ENCODE measurements around the gene SARS2.
"Not testable (repeated sequence)": the region's sequence is repeated elsewhere in the genome, so short reads cannot be mapped to it uniquely, and the experiment has no call there.

Gene SARS2

DNA sequence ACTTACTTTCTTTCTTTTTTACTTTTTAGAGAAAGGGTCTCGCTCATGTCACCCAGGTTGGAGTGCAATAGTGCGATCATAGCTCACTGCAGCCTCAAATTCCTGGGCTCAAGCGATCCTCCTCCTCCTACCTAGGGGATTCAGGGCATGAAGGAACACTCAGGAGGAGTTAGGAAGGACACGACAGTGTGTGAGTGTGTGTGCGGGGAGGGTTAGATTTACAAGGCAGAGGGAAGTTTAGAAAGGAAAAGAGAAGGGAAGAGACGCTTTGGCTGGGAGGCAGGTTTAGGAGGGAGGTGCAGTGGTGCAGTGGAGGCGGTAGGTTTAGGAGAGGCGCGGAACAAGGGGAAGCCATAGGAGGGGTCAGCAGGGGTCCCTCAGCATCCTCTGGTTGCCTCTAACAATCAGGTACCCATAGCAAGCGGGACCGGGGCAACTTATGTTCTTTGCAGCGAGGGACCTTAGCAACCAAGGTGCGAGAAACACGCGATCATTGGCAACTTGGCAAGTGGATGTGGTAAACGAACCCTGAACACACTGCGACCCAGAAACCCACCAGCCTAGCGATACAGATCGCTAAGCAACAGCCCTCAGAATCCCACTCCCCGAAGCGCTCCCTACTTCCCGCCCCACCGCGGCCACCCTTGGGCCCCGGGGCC, 31.6 kb downstream of the SARS2 start:
- DNase-seq, result peak in 4 of 58 donors; percentile 32 to 51 (median 40)

DNA sequence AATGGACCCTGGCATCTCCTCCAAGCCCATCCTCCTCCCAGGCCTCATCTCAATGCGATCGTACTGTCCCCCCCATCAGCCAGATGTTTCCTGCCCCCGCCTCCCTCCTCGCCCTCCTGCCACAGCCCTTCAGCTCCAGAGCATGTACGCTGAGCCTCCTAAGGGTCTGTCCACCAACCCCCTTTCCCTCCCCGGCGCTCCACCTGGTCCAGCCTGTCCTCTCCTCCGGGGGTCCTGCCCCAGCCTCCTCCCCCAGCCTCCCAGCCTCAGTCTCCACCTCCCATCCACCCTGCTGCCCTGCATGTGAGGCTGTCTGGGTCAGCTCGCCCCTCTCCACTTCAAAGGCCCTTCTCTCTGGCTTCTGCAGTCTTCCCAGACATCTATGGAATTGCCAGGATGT, 35.6 kb downstream of the SARS2 start:
- no peak for DNase-seq

DNA sequence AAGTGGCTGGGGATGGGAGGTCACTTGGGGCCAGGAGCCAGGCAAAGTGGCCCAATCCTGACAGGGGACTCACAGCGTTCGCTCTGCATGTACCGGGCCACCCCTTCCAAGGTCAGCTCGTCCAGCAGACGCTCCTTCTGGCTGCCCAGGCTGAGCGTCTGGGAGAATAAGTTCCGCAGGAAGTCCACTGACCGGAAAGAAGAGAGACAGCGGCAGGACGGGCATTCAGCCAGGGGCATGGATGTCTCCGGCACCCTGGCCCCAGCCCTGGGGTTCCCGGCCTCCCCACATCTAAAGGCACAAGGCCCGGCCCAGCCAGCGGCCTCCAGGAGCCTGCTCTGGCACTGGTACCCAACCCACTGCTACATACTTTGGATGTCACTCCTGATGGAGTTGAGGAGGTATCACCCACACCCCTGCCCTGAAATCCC, 37.2 kb downstream of the SARS2 start:
- peak in 3 of 58 donors; percentile 6 to 15 (median 15) for DNase-seq

DNA sequence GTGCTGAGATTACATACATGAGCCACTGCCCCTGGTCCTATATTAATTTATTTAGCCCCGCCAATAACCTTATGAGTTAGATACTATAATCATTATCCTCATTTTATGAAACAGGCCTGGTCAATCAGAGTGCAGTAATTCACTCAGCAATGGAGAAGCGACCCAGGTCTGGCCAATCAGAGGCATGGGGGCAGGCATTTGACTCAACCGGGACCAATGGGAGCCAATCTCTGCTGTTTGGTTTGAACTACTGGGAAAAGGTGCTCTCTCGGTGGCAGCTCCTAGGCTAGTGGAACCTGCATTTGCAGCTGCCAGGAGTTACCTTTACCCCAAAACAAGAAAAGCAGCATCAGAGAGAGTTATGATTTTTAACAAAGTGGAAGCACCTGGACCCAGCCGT, 37.7 kb downstream of the SARS2 start:
- DNase-seq, result no peak

DNA sequence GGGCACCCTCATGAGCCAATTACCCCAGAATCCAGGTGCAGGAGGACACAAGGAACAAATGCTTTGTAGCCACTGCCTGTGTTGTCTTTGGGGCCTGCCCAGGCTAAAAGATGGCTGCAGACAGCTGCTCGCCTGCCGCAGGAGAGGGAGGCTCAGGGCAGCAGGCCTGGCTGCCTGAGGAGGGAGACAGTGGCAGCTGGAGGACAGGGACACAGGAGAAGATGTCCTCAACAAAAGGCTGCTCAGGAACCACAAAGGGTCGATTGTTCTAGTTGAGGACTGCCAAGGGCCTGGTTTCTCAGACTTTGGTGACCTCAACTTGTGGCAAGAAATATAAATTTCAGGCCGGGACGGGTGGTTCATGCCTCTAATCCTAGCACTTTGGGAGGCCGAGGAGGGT, 38.8 kb downstream of the SARS2 start:
- peak in 29 of 58 donors; percentile 4 to 78 (median 38) for DNase-seq

DNA sequence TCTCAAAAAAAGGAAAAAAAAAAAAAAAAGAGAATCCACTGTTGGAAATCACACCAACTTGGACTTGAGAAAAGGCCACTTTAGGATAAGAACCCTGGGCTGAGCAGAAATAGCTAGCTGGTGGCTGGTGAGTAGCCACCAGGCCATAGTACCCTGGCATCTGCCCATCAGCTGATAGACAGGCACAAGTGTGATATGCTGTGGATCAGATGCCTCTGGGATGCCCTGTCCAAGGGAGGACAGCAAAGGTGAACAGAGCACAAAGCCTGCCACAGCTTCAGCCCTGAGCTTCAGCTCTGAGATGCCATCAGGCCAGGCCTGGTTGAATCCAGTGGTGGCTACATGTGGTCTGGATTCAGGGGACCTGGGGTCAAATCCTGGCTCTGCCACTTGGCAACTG, 39.9 kb downstream of the SARS2 start:
- DNase-seq, result no peak

DNA sequence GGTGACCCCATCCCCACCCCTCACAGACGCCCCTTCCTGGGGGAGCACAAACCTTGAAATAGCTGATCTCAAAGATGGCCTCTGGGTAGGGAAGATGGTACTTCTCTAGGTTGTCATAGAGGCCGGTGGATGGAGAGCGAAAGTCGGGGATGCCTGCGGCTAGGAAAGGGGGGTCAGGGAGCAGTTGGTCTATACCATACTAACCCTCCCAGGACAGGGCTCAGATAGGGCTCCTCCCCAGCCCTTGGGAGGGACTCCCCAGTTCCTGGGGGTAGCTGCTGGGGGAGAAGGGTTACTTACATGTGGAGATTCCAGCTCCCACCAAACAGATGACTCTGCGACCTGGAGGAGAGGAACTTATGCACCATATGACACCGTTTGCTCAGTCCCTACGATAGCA, 40.8 kb downstream of the SARS2 start:
- DNase-seq, result no peak

DNA sequence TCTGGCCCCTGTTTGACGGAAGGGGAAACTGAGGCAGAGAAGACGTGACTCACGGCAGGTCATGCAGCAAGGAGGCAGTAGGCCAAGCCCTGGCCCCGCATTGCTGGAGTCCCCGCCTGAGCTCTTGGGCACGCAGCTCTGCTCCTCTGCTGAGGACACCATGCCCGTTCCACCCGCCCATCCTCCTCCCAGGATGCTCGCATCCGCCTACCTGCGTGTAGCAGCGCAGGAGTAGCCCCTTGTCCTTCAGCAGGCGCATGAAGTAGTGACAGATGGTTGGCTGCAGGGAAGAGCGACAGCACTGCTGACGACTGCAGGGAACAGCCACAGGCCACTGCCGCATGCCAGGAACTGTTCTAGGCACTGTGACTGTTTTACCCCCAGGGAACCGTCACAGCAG, 41.7 kb downstream of the SARS2 start:
- peak in 4 of 58 donors; percentile 14 to 48 (median 22) for DNase-seq

DNA sequence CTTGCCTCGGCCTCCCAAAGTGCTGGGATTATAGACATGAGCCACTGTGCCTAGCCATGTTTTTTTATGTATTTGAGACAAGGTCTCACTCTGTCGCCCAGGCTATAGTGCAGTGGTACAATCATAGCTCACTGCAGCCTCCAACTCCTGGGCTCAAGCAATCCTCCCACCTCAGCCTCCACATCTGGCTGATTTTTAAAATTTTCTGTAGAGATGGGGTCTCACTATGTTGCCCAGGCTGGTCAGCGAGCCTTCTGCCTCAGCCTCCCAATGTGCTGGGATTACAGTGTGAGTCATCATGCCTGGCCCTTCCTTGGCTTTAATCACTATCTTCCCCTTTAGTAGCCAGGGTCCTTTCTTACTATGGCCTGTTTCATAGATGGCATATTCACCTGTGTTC, 45.9 kb downstream of the SARS2 start:
- DNase-seq, result not testable (repeated sequence)

DNA sequence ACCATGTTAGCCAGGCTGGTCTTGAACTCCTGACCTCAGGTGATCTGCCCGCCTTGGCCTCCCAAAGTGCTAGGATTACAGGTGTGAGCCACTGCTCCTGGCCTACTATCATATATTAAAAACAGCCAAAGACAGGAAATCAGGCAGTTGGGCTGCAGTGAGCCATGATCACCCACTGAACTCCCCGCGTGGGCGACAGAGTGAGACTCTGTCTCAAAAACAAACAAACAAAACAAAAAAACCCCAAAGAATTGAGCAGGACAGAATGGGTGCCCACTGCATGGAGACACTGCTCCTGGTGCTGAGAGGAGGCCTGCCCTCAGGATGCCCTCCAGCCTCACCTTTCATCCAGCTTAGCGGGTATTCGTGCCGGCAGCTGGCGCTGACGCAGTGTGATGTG, 47.3 kb downstream of the SARS2 start:
- DNase-seq, result no peak

DNA sequence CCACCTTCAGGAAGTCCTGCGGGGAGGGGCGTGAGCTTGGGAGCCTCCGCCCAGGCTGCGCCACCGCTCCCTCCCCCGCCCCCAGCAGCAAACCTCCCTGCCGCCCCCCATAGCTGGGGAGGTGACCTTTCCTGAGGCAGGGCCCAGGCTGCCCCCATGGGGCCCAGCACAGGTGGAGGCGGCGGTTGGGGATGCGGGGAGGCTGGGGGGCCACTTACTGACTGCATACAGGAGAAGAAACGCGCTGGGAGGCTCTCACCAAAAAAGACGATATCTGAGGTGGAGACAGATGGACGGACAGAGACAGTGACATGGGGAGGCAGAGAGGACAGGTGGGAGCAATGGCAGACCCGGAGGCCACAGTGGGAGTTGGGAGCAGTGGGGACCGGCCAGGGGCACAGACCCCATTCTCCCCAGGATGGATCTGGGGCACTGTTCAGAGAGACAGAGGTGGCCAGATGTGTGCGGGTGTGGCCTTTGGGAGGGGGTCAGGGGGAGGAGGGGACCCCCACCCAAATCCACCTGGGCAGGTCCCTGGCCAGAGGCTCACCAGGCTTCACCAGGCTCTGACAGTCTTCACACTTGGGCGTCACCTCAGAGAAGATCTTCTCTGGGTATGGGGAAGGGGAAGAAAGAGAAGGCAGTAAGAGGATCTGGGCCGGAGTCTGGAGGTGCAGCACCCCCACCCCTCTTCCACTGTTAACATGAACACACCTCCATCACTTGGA, 49.5 kb downstream of the SARS2 start:
- no peak for DNase-seq

DNA sequence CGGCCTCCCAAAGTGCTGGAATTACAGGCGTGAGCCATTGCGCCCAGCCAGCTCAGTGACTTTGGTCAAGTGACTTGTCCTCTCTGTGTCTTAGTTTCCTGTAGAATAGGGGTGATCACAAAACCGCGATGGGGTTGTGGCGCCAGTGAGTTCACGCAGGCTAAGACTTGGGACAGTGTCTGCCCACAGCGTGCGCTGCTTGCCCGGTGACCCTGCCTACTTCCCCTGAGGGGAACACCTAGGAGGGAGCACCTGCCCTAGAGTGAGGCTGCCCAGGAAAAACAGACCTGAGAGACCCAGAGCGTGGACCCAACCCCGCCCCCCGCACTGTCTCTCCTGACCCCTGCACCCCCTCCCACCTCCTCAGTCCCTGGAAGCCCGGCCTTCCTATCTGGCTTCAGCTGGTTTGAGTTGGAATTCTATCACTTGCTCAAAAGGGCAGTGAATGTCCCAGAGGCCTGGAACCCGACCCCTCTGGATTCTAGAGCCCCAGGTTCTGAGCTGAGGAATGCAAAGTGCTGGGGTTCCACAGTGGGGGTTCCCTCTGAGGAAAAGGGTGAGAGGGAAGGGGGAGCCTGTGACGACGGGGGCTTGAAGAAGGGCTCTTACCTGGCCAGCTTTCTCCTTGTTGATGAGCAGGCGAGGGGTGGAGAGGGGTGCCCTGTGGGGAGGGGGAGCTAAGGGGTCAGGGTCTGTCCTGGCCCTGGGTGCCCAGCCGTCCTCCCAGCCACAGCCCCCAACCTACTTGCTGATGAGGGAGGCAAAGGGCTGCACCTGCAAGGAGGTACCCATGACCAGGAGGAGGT, 50.3 kb downstream of the SARS2 start:
- no peak for DNase-seq

DNA sequence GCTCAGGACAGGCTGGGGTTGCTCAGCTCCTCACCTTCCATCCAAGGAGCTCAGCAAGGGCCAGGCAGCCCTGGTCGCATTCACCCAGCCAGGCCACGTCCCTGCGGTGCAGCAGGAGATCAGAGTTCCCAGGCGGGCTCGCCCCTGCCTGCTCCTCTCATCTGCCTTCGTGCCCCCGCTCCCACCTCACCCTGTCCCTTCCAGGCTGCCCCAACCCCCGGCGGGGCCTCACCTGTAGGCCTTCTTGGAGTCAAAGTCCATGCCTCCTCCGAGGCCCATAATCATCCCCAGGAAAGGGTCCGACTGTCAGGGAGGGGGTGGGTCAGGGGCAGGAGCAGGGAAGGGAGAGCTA, 51.2 kb downstream of the SARS2 start:
- DNase-seq, result no peak

DNA sequence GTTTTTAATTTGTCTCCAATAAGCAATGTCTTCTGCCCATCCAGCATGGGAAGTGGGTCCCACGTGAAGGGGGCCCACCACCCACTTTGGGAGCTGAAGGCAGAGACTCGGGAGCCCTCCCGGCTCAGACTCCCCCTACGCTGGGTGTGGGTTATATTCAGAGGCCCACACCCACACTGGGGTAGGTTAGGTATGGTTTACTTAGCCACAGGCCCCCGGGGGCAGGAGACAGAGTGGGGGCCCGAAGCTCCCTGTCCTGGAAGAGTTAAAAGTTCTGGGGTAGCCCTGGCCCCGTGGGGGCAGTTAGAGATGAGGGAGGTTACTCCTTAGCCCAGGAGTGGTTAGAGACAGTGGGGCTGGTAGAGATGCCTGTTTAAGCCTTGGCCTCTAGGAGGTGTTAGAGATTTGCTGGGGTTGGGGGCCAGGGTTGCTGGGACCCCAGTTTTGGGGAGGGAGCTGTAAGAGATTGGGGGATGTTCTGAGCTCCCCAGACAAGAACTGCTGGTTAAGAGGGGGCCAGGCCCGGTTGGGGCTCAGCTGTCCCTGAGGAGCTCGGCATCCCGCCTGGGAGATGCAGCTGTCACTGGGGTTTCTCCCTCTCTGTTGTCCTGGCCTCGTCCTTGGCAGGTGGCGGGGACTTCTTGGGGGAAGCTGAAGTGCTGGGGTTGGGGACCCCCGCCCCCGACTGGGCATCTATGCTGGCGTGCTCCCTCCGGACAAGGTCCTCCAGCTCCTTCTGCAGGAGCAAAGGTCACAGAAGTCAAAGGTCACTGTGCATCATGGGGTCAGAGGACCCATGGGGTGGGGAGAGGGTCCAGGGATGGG, 51.8 kb downstream of the SARS2 start:
- no peak for DNase-seq

DNA sequence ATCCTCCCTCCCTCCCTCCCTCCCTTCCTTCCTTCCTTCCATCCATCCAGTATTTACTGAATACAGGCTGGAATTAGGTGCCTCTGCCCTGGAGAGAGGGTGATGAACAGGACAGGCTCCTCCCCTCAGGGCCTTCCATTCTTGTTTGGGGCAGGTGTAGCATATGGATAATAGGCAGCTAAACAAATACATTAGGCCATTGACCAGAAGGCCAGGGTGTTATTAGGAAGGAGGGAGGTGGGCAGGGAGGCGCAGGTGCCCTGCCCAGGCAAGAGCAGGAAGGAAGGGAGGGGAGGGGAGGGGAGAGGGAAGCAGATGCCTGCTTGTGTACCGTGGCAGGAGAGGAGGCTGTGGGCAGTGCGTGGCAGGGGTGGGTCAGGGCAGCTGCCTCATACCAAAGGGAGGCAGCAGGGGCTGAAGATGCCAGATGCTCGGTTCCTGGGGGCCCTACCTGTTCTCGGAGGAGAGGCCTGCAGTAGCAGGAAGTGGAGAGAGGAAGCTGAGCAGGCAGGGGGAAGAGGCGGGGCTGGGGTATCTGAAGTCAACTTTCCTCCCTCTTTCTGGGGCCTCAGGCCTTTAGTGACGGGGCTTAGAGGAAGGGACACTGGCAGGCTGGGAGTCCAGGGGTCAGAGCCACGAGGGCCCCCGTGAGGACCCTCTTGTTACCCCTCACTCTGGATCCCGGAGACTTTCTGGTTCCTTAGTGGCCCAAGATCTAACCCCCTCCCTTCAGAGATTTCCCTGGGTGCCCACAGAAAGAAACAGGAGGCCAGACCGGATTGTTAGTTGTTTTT, 52.6 kb downstream of the SARS2 start, which contains the start of gene RINL:
TSS of gene RINL (minus strand) at position 495 of the 794 bp plus-strand sequence. CDS start 1,533 bp downstream, outside the sequence.
- no peak for DNase-seq

DNA sequence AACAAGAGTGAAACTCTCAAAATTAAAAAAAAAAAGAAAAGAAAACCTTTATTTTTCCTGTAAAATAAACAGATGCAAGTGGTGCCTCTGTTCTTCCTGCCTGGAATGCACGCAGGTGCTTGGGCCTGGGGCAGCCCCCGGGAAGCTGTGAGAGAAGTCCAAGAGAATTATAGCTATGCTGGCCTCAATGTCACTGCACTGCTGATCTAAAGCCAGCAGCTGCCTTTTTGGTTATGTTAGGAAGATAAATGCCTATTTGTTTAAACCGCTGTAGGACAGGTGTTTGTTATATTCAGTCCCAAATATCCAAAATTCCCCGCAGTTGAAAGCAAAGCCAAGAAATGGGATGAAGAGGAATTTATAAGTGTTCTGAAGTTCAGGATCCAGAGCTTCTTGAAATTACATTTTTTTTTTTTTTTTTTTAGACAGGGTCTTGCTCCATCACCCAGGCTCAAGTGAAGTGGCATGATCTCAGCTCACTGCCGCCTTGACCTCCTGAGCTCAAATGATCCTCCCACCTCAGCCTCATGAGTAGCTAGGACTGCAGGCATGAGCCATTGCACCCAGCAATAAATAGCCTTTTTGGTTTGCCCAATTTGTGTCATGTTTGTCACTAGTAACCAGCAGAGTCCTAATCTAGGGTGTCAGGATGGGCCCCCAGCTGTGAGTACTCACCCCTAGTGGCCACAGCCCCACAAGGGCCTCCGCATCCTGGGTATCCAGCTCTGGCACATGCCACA, 54.7 kb downstream of the SARS2 start:
- DNase-seq, result no peak

DNA sequence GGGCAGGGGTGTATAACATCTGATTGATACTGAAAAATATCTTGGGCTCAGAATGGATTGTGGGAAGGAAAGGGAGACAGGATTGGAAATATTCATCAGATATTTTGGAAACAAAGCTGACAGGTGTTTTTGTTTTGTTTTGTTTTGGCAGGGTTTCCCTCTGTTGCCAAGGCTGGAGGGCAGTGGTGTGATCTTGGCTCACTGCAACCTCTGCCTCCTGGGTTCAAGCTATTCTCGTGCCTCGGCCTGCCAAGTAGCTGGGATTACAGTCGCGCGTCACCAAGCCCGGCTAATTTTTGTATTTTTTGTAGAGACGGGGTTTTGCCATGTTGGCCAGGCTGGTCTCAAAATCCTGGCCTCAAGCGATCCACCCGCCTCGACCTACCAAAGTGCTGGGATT, 57.2 kb downstream of the SARS2 start:
- DNase-seq, result not testable (repeated sequence)

DNA sequence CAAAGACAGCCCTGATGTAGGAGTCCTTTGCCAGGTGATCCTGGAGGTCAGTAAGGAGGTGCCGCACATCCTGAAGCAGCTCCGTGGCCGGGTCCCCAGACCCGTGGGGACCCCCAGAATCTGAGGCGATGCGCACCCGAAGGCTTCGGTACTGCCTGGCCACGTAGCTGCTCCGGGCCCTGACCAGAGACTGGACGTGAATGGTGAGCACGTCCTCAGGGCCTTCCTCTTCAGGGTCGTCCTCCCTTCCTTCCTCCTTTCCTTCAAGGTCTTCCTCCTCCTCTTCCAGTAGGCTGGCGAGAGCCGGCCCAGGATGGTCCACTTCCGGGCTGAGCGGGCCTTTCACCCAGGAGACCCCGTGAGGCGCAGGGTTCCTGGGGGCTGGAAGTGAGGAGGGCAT, 60.0 kb downstream of the SARS2 start:
- no peak for DNase-seq

DNA sequence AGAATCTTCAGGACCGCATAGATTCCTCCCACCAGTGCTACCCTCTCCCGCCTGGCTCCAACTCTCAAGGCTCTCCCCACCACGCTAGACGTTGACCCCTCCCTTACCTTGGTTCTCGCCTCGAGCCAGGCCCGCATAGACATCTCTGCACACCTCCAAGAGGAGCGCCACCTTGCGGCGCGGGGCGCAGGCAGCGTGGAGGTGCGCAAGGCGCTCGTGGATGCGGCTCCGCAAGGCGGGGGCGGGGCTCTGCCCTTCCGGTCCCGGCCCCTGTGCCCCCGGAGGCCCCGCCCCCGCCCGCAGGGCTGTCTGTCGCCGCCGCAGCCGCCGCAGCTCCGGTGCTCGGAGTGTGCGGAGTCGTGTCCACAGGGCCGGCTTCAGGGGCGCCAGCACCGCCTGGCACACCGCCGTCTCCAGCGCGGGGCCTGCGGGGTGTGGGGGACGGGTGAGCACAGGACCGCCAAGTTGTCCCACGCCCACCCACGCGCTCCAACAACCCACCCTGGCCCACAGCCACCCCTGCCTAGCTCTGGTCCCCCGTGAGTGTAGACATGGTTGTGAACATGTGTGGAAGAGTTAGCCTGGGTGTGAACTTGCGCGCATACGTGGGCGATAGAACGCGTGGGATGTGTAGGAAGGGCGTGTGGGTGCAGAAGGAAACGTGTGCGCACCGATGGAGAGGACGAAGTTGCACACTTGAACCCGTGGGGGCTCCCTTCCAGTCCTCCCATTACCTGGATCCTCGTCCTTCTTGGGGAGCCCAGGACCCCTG, 60.5 kb downstream of the SARS2 start:
- DNase-seq, result peak in 52 of 58 donors; percentile 13 to 78 (median 42)
